Glutamatergic neuron (in vitro differentiated cells): ENCODE data around the gene APBA3. TPM values are rescaled to one million over a fixed set of nuclear protein-coding genes. Genes with fewer than 3 reads are reported as not detected.

ENCODE experiments used
- DNase-seq: peaks from one replicate; pipeline ENCODE4 v3.0.0; 2022
- H3K27ac Mint-ChIP-seq: one replicate; pipeline ENCODE4 v1.8.0; 2020; ENCODE audit warnings: mild to moderate bottlenecking, mixed read lengths, inconsistent platforms; ENCODE audit not compliant: unreplicated experiment
- H3K27me3 Mint-ChIP-seq: one replicate; pipeline ENCODE4 v1.8.0; 2020; ENCODE audit warnings: mild to moderate bottlenecking, moderate library complexity, mixed read lengths, inconsistent platforms; ENCODE audit not compliant: unreplicated experiment
- H3K36me3 Mint-ChIP-seq: one replicate; pipeline ENCODE4 v1.8.0; 2020; ENCODE audit warnings: mild to moderate bottlenecking, mixed read lengths, inconsistent platforms; ENCODE audit not compliant: unreplicated experiment
- H3K4me1 Mint-ChIP-seq: one replicate; pipeline ENCODE4 v1.8.0; 2020; ENCODE audit warnings: mild to moderate bottlenecking, low read depth, mixed read lengths, inconsistent platforms; ENCODE audit not compliant: unreplicated experiment
- H3K4me3 Mint-ChIP-seq: one replicate; pipeline ENCODE4 v1.8.0; 2020; ENCODE audit warnings: mild to moderate bottlenecking, mixed read lengths, inconsistent platforms; ENCODE audit not compliant: unreplicated experiment
- H3K9me3 Mint-ChIP-seq: one replicate; pipeline ENCODE4 v1.8.0; 2020; ENCODE audit warnings: mild to moderate bottlenecking, moderate library complexity, mixed read lengths, inconsistent platforms; ENCODE audit not compliant: unreplicated experiment
- CTCF ChIP-seq: fragments of 200-600 bp; sonication (generic); IDR thresholded peaks from one replicate; pipeline ENCODE4 v1.5.0; 2021; ENCODE audit not compliant: partially characterized antibody, unreplicated experiment
- total RNA-seq: library from RNA; stranded (reverse); fragmentation: NEBNext Ultra II Directional; extraction: Animal tissue kit (Norgen Biotek cat#: 25700); gene quantifications from one replicate; pipeline ENCODE4 v1.2.1, GENCODE V29; 2021; ENCODE audit not compliant: unreplicated experiment

The APBA3 gene
- total RNA-seq, 1 donor from 2014 or later: 23.3 TPM

GRCh38 chr19:3782903-3783302 lies 21.4 kb upstream of the APBA3 start:
- peaks cover 13% of the 10 kb centered on the region for H3K36me3 Mint-ChIP-seq
- no peak overlapping the region for H3K4me3 Mint-ChIP-seq
- DNase-seq: no peak
- peaks cover 18% of the 10 kb centered on the region for H3K27me3 Mint-ChIP-seq
- H3K9me3 Mint-ChIP-seq: peaks cover 11% of the 10 kb centered on the region
- no peak for TF ChIP-seq CTCF
- H3K27ac Mint-ChIP-seq: no peak overlapping the region
- no peaks in the 10 kb centered on the region for H3K4me1 Mint-ChIP-seq

- Mint-ChIP-seq H3K36me3 (peaks cover 13% of the 10 kb centered on the region), H3K27me3 (peaks cover 18% of the 10 kb centered on the region), H3K9me3 (peaks cover 11% of the 10 kb centered on the region), H3K27ac (peak overlapping the region; percentile 64), H3K4me3 (no peak overlapping the region), H3K4me1 (no peaks in the 10 kb centered on the region)
- no peak for TF ChIP-seq CTCF
- no peak for DNase-seq
These were observed 20.8 kb upstream of the APBA3 start for GRCh38 chr19:3782330-3782729.

GRCh38 chr19:3781603-3782002 lies 20.1 kb upstream of the APBA3 start:
- Mint-ChIP-seq H3K27ac (no peak overlapping the region), H3K36me3 (peaks cover 13% of the 10 kb centered on the region), H3K4me3 (no peak overlapping the region), H3K9me3 (peaks cover 11% of the 10 kb centered on the region), H3K27me3 (peaks cover 18% of the 10 kb centered on the region), H3K4me1 (no peaks in the 10 kb centered on the region)
- no peak for DNase-seq
- no peak for TF ChIP-seq CTCF

GRCh38 chr19:3780786-3781304 lies 19.4 kb upstream of the APBA3 start:
- DNase-seq: no peak
- no peak overlapping the region for H3K4me3 Mint-ChIP-seq
- peaks cover 11% of the 10 kb centered on the region for H3K9me3 Mint-ChIP-seq

More at GRCh38 chr19:3780786-3781304, 19.4 kb upstream of the APBA3 start:
- H3K36me3 Mint-ChIP-seq: peaks cover 13% of the 10 kb centered on the region
- H3K27ac Mint-ChIP-seq: no peak overlapping the region
- no peaks in the 10 kb centered on the region for H3K4me1 Mint-ChIP-seq
- no peak for TF ChIP-seq CTCF
- peaks cover 19% of the 10 kb centered on the region for H3K27me3 Mint-ChIP-seq
